GM19395 (cell line): ENCODE results near the gene TCF4.

Source experiments
- ATAC-seq: cut with Tn5 transposase; IDR thresholded peaks from one replicate; pipeline ENCODE4 v1.9.1; 2021; ENCODE audit warnings: mild to moderate bottlenecking, moderate library complexity; ENCODE audit not compliant: unreplicated experiment

The TCF4 gene

DNA sequence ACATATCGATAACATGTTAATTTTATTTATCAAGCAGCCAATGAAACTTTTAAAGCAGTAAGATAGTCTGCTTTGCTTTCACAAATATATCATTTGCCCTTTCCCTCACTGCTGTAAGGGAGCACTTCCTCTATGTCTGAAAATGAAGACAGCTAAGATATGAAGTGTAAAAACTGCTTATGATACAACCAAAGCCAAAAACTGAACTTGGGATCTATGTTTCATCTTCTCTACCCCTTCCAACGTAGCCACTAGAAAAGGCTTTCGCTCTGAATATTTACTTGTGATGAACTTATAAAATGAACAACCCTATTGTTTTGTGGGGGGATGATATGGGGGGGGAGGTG lies 140.3 kb downstream of the TCF4 start:
- no peak for ATAC-seq

DNA sequence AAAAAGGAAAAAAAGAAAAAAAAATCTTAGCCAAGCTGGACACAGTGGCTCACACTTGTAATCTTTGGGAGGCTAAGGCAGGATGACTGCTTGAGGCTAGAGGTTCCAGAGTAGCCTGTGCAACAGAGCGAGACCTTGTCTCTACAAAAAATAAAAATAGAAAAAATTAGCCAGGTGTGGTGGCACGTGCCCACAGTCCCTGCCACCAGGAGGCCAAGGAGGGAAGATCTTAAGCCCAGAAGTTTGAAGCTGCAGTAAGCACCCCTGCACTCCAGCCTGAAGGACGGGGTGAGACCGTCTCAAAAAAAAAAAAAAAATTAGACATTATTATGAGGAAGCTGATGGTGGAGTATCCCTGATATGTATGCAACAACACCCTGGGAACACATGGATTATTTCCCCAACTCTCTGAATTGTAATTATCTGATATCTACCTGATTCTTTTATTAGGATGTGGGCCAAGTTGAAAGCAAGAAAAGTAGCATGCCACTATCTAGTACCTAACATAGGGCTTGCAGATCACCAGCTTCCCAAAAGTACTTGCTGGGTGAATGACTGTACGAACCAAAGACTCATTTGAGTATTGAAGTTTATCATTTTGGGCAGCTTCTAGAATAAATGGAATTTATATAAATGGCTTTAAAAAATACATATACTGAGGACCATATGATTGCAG lies 140.9 kb downstream of the TCF4 start:
- no peak for ATAC-seq

DNA sequence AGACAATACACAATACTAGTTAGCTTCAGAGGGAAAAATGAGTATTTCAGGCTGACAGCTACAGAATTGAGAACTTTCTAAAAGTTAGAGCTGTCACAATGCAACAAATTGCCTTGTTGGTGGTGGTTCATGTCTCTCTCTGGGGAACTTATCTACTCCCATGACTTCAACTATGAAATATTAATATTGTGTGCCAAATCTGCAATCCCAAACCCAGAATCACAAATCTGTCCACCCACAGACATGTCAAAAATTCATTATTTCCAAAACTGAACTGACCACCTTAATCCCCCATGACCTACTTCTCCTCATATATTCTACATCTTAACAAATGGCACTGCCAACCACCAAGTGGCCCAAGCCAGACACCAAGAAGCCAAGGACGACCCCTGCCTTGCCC lies 143.5 kb downstream of the TCF4 start:
- no peak for ATAC-seq

DNA sequence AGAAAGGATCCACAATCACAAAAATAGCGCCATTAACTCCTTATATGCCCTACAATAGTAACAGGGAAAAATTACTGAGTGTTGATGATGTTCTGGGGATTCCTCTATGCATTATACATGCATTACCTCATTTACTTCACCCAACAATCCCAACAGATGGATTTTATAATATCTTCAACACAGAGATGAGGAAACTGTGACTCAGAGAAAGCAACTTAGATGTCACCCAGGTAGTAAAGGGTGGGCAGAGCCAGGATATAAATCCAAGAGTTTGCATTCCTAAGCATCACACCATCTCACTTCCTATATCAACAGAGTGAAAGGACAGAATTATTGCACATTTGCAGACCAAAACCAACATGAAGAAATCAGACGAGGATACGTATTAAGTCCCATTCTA lies 144.2 kb downstream of the TCF4 start:
- ATAC-seq: no peak

DNA sequence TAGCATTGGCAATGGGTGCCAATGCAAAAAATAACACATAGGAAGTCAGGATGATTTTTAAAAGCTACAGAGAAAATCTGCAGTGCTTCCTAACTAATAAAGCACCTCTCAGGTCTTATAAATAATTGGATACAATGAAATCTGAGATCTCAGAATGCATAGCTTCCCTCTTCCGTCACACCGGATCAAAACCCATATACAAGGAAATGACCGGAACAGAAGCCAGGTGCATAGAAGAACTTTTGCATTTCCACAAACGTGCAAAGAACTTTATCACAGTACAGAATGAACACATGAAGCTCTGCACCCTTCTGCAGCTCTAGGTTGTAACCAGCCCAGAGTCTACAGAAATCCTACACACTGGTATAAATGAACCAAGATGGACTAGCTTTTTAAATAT lies 145.4 kb downstream of the TCF4 start:
- ATAC-seq: no peak

DNA sequence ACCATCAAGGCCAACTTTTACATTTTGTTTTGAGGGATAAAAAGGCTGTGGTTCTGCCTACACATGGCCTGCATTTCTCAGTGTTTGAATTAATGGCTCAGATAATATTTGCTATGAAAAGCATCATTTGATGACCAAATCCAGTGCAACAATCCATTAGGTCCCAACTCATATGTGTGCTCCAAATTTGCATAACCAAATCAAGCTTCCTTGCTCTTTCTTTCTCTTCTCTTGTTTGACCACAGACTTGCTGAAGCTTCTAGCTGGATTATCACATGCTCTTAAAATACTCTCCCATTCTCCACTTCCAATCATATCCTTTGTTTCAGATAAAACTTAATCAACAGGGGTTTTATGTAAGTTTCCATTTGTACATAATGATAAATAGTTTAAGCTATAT lies 147.0 kb downstream of the TCF4 start:
- ATAC-seq: no peak

DNA sequence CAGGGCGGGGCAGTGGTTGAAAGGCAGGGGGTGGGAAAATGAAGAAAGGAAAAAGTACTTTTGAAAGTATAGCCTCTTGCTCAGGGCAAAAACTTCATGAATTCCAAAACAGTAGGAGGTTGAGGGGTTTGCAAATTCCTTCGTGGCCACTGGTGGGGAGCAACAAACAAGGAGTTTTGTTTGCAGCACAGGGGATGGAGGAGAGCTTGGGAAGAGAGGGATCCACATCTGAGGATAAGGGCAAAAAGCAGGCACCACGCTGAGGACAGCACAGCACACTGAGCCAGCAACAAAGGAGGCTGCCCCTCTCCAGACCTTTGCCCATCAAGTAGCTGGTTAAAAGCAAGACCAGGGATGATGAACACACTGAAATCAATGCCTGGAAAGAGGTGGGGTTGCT lies 148.9 kb downstream of the TCF4 start:
- no peak for ATAC-seq

DNA sequence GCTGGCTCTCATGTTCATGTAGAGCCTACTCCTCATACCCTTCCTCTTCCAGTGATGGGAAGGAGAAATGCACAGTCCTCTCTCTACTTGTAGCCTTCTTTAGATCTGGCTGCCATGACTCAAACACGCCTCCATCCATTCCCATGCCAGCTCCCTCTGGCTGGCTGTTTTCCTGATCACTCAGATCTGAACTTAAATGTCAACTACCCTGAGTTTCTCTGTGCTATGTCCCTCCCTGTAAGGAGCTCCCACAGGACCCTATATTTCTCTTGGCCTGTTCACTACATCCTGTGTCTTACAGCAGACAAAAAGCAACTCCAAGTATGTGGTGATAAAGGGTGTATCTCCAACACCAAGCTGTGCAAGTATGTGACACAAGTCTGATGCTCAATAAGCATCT lies 152.4 kb downstream of the TCF4 start:
- no peak for ATAC-seq

DNA sequence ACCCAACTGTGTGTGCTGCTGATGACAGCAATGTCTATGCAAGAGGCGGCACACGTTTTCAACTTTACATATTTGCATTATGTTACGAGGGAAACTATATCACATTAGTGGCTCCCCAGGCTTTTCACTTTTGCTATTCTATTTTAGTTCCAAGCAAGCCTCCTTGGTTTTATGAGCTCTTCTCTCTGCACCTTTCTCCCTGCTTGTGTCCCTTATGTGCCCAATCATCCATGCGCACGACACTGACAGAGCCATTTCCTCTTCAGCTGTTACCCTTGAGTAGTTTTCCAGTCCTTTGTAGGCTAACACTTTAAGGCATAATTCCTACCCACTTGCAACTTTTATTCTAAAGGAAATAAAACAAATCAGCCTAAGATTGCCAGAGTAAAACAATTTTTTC lies 154.3 kb downstream of the TCF4 start:
- no peak for ATAC-seq

DNA sequence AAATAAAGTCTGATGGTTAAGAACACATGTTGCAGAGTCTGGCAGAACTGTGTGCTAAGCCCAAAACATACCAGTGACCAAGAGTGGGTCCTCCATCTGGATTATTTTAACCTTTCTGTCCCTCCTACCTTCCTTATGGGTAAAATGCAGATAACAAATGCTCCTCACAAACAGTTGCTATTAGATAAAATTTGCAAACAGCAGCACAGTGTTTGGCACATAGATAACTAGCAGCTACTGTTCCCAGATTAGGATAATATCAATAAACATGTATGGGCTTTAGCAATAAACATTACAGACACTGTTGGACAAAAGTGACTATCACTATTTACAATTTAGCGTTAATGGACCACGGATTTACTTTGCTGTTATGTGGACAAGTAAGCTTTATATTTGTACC lies 154.9 kb downstream of the TCF4 start:
- ATAC-seq: no peak

DNA sequence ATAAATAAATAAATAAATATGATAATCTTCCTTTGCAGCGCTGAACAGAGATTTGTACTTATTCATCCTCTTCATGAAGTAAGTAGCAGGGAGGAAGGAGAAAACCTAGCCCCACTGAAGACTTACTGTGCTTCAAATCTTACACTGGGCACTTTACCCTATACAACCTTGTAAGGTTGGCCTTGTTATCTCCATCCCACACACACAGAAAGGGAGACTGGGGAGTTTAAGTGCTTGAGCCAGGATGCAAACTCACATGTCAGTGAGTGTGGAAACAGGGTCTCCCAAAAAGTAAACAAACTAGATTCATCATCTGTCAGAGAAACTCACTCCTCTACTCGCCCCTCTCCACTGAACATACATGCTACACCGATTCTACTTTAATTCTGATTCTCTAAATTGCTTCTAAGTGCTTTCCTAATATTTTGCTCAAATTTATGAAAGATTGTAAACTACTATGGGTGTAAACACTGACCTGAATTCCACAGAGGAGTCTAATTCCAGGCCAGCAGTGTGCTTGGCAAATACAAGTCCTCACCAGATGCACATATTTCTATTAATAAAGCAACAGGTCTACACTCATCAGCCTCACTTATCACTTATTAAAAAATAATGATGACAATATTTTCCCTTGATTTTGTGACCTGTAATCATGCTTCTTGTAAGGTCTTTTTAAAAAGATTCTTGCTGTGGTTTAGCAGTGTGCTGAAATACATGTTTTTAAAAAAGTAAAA lies 155.5 kb downstream of the TCF4 start:
- no peak for ATAC-seq

DNA sequence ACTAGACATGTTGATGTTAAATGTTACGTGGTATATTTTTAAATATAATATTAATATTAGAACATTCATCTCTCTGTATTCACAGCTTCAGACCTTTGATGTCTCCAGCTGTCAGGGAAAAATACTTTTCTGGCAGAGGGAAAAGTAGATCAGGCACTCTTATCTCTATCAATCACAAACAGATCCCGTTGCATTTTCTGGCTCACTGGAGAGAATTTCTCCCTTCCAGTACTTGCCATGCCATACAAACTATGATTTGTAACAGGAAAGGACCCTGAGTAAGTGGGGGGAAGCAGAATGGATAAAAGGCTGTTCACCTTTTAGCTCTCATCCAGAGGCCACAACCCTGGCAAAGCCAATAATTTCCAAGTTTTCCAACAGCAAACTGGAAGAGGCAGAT lies 158.0 kb downstream of the TCF4 start:
- ATAC-seq: no peak

DNA sequence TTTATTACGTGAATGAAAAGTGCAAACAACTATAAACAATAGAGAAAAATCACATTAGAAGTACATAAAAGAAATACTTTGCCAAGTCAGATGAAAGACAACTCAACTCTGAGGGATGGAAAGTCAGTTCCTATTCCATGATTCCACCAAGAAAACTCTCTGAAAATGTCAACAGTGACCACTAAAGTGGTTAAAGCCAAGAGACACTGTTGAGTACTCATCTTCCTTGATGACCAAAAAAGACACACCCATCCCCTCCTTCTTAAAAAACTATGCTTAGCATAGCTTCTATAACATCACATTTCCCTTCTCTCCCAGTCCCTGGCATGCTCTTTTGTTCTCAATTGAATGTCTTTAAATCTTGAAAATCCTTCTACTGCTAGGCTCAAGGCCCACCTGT lies 160.0 kb downstream of the TCF4 start:
- ATAC-seq: no peak

DNA sequence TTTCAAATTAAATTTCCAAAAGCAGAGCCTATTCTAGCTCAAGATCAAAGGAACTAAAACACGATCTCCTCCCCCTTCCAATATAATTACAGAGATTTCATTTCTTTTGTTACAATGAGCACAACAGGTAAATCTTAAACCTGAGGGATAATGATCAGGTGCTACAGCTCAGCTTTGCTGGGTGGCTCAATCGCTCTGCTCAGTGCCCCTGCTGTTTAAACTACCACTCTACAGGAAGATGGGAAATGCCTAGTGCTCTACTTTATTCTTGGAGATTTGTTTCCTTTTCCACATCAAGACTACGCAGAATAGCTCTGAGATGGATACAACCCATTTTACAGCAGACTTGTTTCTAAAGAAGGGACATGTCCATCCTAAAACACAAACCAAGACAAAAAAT lies 162.3 kb downstream of the TCF4 start:
- ATAC-seq: no peak

DNA sequence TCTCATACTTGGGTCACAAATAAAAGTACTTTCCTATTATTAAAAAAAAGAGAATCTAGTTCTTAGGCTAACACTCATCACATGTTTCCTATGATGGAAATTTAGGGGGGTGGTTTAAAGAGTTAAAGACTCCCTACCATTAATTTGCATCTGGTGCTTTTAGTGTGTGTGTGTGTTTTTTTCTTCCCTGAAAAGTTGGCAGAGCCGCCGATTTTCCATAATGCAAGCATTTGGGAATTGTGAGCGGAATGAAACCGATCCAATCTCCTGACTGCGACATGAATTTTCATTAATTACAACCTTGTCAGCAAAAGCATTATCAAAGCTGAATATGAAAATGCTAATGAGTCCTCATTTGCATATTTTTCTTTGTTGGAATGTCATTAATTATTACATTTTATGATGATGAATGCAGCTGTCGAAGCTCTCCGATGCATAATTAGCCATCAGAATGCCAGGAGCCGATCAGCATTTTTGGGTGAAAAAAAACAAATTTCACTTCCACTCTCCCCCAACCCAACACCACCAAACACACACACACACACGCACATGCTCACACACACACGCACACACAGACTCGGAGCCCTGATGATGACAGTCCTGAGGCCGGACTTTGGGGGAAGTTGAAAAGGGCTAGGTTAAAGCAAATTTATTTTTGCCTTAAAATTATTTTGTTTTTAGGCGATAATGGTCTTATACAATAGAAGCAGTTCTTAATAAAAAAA lies 165.4 kb downstream of the TCF4 start:
- no peak for ATAC-seq

DNA sequence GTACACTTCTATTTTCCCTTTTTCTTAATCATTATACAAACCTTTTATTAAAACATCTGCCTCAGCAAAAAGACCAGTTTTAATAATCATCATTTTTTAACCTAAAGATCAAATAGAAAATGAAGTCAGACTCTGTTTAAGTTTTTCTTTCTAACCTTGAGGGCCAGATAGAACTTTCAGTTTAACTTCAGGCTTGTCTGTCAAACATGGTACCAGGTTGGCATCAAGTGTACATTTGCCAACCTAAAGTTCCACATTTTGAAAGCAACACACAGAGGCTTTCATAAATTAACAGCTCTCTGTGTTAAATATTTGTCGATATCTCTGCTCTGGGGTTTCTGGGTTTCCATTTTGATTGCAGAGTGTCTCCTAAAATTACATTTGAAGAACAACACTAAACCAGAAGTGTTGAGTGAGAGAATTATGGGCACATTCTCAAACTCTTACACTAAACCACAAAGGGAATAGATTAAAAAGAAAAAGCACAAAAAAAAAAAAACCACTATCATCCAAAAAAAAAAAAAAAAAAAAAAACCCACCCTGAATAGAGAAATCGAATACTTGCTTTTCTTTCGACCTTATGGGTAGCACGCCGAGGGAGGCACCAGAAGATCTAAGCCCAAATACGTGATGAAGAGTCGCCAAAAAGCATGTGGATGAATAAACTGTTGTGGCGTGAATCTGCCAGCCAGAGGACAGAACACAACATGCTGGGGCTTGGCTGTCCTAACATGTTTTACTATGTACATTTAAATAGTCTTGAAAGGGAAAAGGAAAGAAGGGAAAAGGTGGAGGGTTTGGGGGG lies 166.2 kb downstream of the TCF4 start:
- no peak for ATAC-seq

DNA sequence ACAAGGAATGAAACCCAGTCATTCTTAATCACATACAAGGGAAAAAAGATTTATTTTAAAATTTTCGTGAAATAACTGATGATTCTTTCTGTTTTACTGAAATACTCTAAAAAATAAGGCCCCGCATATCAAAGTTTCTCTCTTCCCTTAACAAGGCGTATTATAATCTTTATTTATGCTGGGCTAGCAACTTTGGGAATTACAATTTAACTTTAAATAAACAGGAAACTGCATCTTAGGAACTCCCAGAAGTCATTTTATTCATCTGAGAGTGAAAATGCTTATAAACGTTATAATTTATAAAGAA lies 166.7 kb downstream of the TCF4 start:
- no peak for ATAC-seq

DNA sequence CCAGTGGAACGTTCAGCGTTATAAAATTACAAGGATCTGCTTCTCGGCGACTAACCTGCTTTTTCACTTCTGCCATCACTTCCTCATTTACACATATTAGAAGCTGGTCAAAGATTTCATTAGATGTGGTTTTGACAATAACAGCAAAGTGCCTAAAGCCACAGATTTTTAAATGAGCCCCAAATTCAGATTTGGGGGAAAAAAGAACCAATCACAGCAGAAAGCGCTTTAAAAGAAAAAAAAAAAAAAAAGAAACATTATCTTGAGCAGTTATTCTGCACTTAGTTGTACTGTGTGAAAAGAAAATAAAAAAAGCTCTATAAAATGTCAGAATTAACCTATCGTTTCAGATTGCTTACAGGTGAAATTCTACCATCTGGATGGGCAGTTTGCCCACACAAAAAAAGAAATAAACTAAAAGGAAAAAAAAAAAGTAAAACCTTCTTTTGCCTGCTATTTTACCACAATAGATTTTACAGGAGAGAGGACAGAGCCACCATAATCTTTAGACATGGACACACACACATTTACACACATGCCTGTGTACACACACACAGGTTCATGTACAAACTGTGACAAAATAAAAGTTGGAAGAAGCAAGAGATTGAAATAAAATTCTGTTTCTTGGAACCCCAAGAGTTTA lies 167.2 kb downstream of the TCF4 start:
- ATAC-seq: peak; percentile 77

DNA sequence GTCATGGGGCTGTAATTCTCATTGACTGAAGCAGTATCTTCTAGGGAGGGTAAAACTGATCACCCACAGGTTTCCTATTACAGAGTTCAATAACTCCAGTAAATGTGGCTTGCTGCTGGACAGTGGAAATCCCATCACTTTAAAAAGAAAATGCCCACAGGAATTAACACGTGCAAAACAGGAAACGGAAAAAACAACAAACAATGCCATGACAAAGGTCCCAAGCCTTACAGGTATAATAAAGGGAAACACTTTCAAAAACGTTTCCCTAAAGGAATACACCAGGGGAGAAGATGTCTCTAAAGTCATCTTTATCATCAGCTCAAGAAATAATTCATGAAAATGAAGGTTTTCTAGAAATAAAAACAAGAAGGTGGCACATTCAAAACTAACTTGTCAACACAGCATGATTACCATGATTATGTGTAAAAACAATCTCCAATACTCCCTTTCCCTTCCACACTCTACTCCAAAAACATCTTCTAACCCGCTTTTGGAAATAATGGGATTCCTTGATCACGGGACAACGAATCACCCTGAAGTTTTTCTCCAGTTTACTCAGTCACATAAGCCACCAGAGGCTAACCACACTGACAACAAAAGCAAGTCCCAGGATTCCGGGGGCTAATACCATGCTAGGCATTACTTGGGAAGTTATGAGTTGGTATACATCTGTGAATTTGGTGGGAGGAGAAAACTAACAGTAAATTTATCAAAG lies 167.9 kb downstream of the TCF4 start:
- ATAC-seq: peak; percentile 14

DNA sequence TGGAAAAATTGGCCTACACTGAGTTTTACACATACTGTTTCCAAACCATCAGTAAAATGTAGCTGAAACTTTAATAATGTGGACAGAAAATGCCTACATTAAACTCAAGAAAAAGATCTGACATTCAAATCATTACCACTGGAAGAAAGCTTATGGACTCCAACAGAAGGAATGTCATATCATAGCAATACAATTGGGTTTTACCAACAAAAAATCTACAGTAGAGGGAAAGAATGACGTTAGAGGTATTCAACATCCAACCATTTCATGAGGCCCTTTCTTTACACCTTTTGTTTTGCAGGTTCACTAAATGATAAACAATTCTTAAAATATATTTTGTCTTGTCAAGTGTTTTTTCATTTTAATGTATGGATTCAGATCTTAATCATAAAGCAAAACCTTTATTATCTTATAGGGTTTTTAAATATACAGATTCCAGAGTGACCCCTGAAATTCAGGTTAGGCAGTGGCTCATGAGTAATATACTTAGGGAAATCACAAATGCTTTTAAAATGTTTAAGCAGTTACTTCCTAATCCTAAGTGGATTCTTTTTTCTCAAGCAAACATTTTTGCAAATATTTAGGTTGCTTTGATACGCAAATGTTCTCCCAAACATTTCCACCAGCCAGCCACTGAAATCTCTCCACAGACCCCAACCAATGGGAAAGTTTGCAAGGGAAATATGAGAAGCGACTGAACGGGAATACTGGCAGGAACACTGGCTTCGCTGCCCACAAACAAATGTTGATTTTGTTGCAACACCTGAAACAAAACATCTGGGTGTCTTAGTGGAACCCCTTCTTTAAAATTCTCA lies 168.7 kb downstream of the TCF4 start:
- ATAC-seq: no peak
